ENCODE results near the gene PTPN14. TPM values are rescaled to one million over a fixed set of nuclear protein-coding genes. Genes with fewer than 3 reads are reported as not detected.

The PTPN14 gene
- total RNA-seq, 1 experiment from 2014 or later: 76.4 TPM

DNA sequence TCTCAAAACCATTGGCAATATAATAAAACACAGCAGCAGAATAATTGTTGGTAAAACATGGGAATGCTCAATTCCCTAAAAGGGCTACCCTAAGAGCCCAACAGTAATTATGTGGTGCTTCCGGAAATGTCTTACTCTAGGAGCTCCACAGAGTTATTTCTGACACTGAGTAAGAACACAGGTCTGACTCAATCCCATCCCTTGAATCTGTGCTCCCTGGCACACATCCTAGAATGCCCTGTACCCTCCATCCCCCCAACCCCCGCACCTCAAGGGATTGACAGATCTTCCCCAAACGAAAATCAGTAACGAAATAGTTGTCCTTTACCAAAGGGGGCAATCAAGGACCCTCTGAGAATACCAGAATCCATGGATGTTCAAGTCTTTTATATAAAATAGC, 198.6 kb downstream of the PTPN14 start:
- Histone ChIP-seq H3K9ac (ENCODE audit: extremely low read depth, insufficient read length, low read length) (no peak overlapping the region), H2AFZ (ENCODE audit: low read length) (no peak overlapping the region), H2AK5ac (ENCODE audit: insufficient read length, low read length) (no peak overlapping the region), H4K91ac (ENCODE audit: insufficient read length, low read depth, low read length) (no peak overlapping the region), H2BK120ac (ENCODE audit: low read depth, low read length, poor library complexity, severe bottlenecking) (no peak overlapping the region), H3K14ac (ENCODE audit: insufficient read depth, low read length) (no peak overlapping the region), H4K8ac (replicated peaks; ENCODE audit: insufficient read length, low read depth, low read length) (no peak overlapping the region), H2BK12ac (ENCODE audit: insufficient read length, low read depth, low read length) (no peak overlapping the region), H3K4me1 (ENCODE audit: insufficient read depth, low read length) (peaks cover 12% of the 10 kb centered on the region; the same call in 1 of the 2 replicates), H3K27me3 (ENCODE audit: insufficient read depth, low read length) (no peaks in the 10 kb centered on the region), H3K9me3 (ENCODE audit: control insufficient read depth, low read depth, low read length) (no peaks in the 10 kb centered on the region), H2BK5ac (ENCODE audit: insufficient read length, low read length) (no peak overlapping the region), H3K27ac (ENCODE audit: insufficient read length, low read depth, low read length) (no peak overlapping the region), H3K18ac (ENCODE audit: insufficient read length, low read depth, low read length) (no peak overlapping the region), H2BK15ac (ENCODE audit: low read depth, low read length) (no peak overlapping the region), H3K23me2 (ENCODE audit: insufficient read length, low read depth, low read length, poor library complexity, severe bottlenecking) (no peaks in the 10 kb centered on the region), H3K79me1 (ENCODE audit: insufficient read depth, low read depth, low read length, poor library complexity, severe bottlenecking) (no peaks in the 10 kb centered on the region), H3T11ph (ENCODE audit: low read length) (no peak overlapping the region), H3K4ac (ENCODE audit: low read depth, low read length) (no peak overlapping the region), H2BK20ac (ENCODE audit: low read depth, low read length, poor library complexity, severe bottlenecking) (no peak overlapping the region), H3K79me2 (ENCODE audit: insufficient read depth, low read length) (no peaks in the 10 kb centered on the region), H4K5ac (ENCODE audit: insufficient read length, low read depth, low read length) (no peak overlapping the region), H3K56ac (ENCODE audit: insufficient read length, low read depth, low read length) (no peak overlapping the region), H4K20me1 (ENCODE audit: control insufficient read depth, insufficient read depth, insufficient read length) (no peaks in the 10 kb centered on the region), H3K4me2 (ENCODE audit: insufficient read depth, insufficient read length, low read length) (no peak overlapping the region), H3K23ac (ENCODE audit: insufficient read length, low read depth, low read length) (no peak overlapping the region)
- no peak overlapping the region for H3K4me3 Mint-ChIP-seq
- TF ChIP-seq, protein P1, sequence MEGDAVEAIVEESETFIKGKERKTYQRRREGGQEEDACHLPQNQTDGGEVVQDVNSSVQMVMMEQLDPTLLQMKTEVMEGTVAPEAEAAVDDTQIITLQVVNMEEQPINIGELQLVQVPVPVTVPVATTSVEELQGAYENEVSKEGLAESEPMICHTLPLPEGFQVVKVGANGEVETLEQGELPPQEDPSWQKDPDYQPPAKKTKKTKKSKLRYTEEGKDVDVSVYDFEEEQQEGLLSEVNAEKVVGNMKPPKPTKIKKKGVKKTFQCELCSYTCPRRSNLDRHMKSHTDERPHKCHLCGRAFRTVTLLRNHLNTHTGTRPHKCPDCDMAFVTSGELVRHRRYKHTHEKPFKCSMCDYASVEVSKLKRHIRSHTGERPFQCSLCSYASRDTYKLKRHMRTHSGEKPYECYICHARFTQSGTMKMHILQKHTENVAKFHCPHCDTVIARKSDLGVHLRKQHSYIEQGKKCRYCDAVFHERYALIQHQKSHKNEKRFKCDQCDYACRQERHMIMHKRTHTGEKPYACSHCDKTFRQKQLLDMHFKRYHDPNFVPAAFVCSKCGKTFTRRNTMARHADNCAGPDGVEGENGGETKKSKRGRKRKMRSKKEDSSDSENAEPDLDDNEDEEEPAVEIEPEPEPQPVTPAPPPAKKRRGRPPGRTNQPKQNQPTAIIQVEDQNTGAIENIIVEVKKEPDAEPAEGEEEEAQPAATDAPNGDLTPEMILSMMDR (conservative IDR thresholded peaks at IDR 0.05): no peak
- no peaks in the 10 kb centered on the region for H3K9me3 Mint-ChIP-seq
- peaks cover 29 to 30% of the 10 kb centered on the region in 2 experiments for H3K4me1 Mint-ChIP-seq
- peaks cover 12 to 58% (median 38%) of the 10 kb centered on the region in 3 experiments for H3K36me3 Mint-ChIP-seq (ENCODE audit: insufficient read depth in 1 of 3, low read depth in 3 of 3)
- DNase-seq: no peak
- no CpG with 5 or more reads among the region's 4 CpGs for WGBS (ENCODE audit: extremely low coverage, insufficient read length, low lambda C conversion rate)
- H3K27me3 Mint-ChIP-seq (ENCODE audit: low read depth): no peaks in the 10 kb centered on the region
- H3K27ac Mint-ChIP-seq: no peak overlapping the region
